ENCODE measurements around the gene GRIK5. TPM values are rescaled to one million over a fixed set of nuclear protein-coding genes. Genes with fewer than 3 reads are reported as not detected.

The GRIK5 gene
- total RNA-seq, 8 experiments from 2014 or later: 0.41 to 19.5 (median 6.1) TPM

DNA sequence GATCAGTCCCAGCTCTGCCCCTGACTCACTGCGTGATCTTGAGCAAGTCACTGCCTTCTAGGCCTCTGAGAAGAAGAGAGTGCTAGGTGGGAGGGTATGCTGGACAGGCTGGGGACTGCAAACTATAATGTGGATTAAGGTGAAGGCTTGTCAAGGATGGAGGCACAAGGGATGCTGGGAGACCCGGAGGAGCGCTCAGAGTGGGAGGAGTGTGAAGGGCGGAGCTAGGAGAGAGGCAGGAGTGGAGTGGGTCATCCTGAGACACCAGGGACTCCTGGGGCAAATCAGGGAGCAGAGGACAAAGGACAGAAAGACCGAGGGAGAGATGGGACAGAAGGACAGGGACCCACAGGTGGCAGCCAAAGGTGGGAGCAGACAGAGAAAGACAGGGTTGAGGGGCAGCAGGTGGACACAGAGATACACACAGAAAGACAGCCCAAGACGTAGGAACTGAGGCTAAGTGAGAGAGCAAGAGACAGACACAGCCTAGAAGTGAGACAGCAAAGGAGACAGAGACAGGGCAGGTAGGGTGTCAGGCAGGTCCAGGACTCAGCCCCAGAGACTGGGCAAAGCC is 2.6 kb downstream of the GRIK5 start:
- 19 to 90% (median 62%) methylated on average over 2 to 5 of the region's 6 CpGs; no CpG with 5 or more reads in 2 of the 10 experiments for WGBS, 10 experiments
- H3K4me3 ChIP-seq: no peak overlapping the region
- H3K27ac ChIP-seq: no peak overlapping the region
- H3K4me1 ChIP-seq (replicated peaks in 1 of 2): peaks cover 24 to 46% of the 10 kb centered on the region in 2 donors
- in situ Hi-C loops (cut with MboI; ENCODE audit: low pct_unique_long_range_greater_than_20kb in 2 of 9, low sequenced_read_pairs in 9 of 9, unreplicated experiment in 9 of 9): no loop called here
- no peak for ATAC-seq (replicated peaks in 6 of 8)

- peak in 6 of 8 experiments; percentile 15 to 49 (median 36) for ATAC-seq (replicated peaks in 6 of 8)
- in situ Hi-C loops (cut with MboI; ENCODE audit: low pct_unique_long_range_greater_than_20kb in 2 of 9, low sequenced_read_pairs in 9 of 9, unreplicated experiment in 9 of 9): no loop called here
- WGBS, 10 experiments: 16 to 89% (median 55%) methylated on average over 1 to 6 of the region's 9 CpGs; no CpG with 5 or more reads in 1 of the 10 experiments
- no peak overlapping the region for H3K27ac ChIP-seq
- peaks cover 24 to 46% of the 10 kb centered on the region in 2 donors for H3K4me1 ChIP-seq (replicated peaks in 1 of 2)
- H3K4me3 ChIP-seq: no peak overlapping the region
These were observed 3.8 kb downstream of the GRIK5 start for GRCh38 chr19:42066075-42066754.

DNA sequence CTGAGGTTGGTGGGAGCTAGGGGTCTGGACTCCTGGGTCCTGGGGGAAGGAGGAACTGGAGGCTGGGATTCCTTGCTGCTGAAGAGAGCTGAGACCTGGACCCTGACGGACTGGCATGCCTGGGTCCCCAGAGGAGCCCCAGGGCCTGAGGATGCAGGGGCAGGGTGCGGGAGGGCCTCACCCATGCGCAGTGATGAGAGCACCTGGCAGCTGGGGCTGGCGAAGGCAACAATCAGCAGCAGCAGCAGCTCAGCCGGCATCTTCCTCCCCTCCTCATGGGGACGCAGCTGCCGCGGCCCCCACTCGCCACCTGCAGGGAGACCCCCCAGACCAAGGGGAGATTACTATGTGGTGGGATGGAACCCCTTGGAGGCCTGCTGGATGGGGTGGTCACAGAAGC is 4.5 kb downstream of the GRIK5 start:
- in situ Hi-C loops (cut with MboI; ENCODE audit: low pct_unique_long_range_greater_than_20kb in 2 of 9, low sequenced_read_pairs in 9 of 9, unreplicated experiment in 9 of 9): no loop called here
- no peak for ATAC-seq (replicated peaks in 6 of 8)
- Histone ChIP-seq H3K4me1 (replicated peaks in 1 of 2) (peaks cover 19 to 41% of the 10 kb centered on the region in 2 donors), H3K4me3 (no peak overlapping the region), H3K27ac (no peak overlapping the region)
- 90 to 100% methylated on average over 2 of the region's 9 CpGs; no CpG with 5 or more reads in 8 of the 10 experiments for WGBS, 10 experiments

DNA sequence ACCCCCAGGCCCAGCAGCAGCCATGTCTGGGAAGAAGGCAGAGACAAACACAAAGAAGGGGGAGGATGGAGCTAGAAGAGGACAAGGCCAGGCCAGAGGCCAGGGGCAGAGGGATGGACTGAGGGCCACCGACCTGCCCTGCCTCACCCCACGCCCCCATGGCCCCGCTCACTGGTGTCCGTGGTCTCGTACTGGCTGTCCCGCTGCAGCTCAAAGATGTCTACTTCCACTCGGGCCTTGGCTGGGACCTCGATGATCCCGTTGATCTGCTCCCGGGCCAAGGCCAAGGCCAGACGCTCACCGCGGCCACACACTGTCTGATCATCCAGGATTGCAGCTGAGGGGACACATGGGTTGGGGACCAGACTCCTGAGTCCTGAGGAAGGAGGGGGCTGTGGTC is 5.0 kb downstream of the GRIK5 start:
- H3K4me3 ChIP-seq: no peak overlapping the region
- ATAC-seq (replicated peaks in 6 of 8): no peak
- H3K27ac ChIP-seq: no peak overlapping the region
- WGBS, 10 experiments: 76% methylated on average over 5 of the region's 13 CpGs; no CpG with 5 or more reads in 9 of the 10 experiments
- in situ Hi-C loops (cut with MboI; ENCODE audit: low pct_unique_long_range_greater_than_20kb in 2 of 9, low sequenced_read_pairs in 9 of 9, unreplicated experiment in 9 of 9): no loop called here
- H3K4me1 ChIP-seq (replicated peaks in 1 of 2): peaks cover 15 to 37% of the 10 kb centered on the region in 2 donors

DNA sequence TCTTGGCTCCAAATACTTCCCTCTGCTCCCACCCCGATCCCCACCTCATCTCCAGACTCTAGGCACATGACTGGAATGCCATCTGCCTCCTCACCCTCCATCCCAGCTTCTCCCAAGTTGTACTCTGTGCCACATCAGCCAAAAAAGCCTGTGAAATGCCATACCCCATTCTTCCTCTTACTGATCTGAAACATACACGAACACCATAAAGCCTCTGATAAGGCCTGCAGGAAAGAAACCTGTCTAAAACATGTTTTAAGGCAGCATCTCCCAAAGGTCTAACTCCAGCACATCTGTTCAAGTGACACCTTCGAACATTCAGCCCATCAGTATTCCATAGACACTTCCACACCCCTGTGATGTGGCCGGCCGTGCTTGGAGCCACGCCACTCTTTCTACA is 5.6 kb downstream of the GRIK5 start:
- H3K27ac ChIP-seq: no peak overlapping the region
- no peak for ATAC-seq (replicated peaks in 6 of 8)

GRCh38 chr19:42062381-42062780 is 7.6 kb downstream of the GRIK5 start:
- in situ Hi-C loops (cut with MboI; ENCODE audit: low pct_unique_long_range_greater_than_20kb in 2 of 9, low sequenced_read_pairs in 9 of 9, unreplicated experiment in 9 of 9): no loop called here
- H3K27ac ChIP-seq: no peak overlapping the region
- H3K4me1 ChIP-seq (replicated peaks in 1 of 2): peaks cover 7 to 17% of the 10 kb centered on the region in 2 donors
- H3K4me3 ChIP-seq: no peak overlapping the region
- WGBS, 10 experiments: 77 to 100% (median 94%) methylated on average over 2 to 10 of the region's 16 CpGs; no CpG with 5 or more reads in 4 of the 10 experiments
- no peak for ATAC-seq (replicated peaks in 6 of 8)

More for the DNA sequence above, 5.6 kb downstream of the GRIK5 start:
- in situ Hi-C loops (cut with MboI; ENCODE audit: low pct_unique_long_range_greater_than_20kb in 2 of 9, low sequenced_read_pairs in 9 of 9, unreplicated experiment in 9 of 9): no loop called here
- Histone ChIP-seq H3K4me3 (no peak overlapping the region), H3K4me1 (replicated peaks in 1 of 2) (peaks cover 15 to 35% of the 10 kb centered on the region in 2 donors)
- WGBS, 10 experiments: 49 to 100% (median 83%) methylated on average over 1 to 5 of the region's 6 CpGs; no CpG with 5 or more reads in 2 of the 10 experiments

GRCh38 chr19:42060117-42060516 is 9.9 kb downstream of the GRIK5 start:
- no peak for ATAC-seq (replicated peaks in 6 of 8)
- 0 to 100% (median 90%) methylated on average over 1 to 2 of the region's 3 CpGs; no CpG with 5 or more reads in 4 of the 10 experiments for WGBS, 10 experiments

GRCh38 chr19:42059196-42059595 is 10.8 kb downstream of the GRIK5 start:
- in situ Hi-C loops (cut with MboI; ENCODE audit: low pct_unique_long_range_greater_than_20kb in 2 of 9, low sequenced_read_pairs in 9 of 9, unreplicated experiment in 9 of 9): no loop called here
- no peak overlapping the region for H3K27ac ChIP-seq
- no peak for ATAC-seq (replicated peaks in 6 of 8)
- no peaks in the 10 kb centered on the region for H3K4me1 ChIP-seq (replicated peaks in 1 of 2)
- H3K4me3 ChIP-seq: no peak overlapping the region
- WGBS, 10 experiments: 80 to 96% (median 89%) methylated on average over 1 to 6 of the region's 13 CpGs; no CpG with 5 or more reads in 7 of the 10 experiments

More at GRCh38 chr19:42060117-42060516, 9.9 kb downstream of the GRIK5 start:
- in situ Hi-C loops (cut with MboI; ENCODE audit: low pct_unique_long_range_greater_than_20kb in 2 of 9, low sequenced_read_pairs in 9 of 9, unreplicated experiment in 9 of 9): no loop called here
- no peak overlapping the region for H3K4me3 ChIP-seq
- no peaks in the 10 kb centered on the region for H3K4me1 ChIP-seq (replicated peaks in 1 of 2)
- no peak overlapping the region for H3K27ac ChIP-seq

DNA sequence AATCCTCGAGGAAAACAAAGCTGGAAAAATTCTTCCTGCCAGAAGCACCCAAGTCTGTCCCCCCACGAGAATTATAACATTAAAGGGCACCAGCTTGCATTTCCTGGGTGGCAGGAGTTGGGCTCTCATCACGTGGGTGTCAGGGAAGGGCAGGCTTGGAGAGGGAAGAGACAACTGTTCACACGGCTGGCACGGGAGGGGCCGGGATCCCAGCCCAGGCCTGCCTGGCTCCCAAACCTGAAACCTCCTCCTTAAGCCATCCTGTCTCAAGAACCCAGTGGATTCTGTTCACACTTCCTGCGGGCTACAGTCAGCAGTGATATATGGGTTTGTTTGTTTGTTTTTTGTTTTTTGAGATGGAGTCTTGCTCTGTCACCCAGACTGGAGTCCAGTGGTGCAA is 12.2 kb downstream of the GRIK5 start:
- in situ Hi-C loops (cut with MboI; ENCODE audit: low pct_unique_long_range_greater_than_20kb in 2 of 9, low sequenced_read_pairs in 9 of 9, unreplicated experiment in 9 of 9): no loop called here
- no peaks in the 10 kb centered on the region for H3K4me1 ChIP-seq (replicated peaks in 1 of 2)
- no peak overlapping the region for H3K27ac ChIP-seq
- WGBS, 10 experiments: 14 to 83% (median 60%) methylated on average over 1 to 6 of the region's 7 CpGs; no CpG with 5 or more reads in 3 of the 10 experiments
- no peak overlapping the region for H3K4me3 ChIP-seq
- ATAC-seq (replicated peaks in 6 of 8): no peak

GRCh38 chr19:42054205-42054604 is 15.8 kb downstream of the GRIK5 start:
- WGBS, 10 experiments: 53% methylated on average over 4 of the region's 18 CpGs; no CpG with 5 or more reads in 9 of the 10 experiments
- in situ Hi-C loops (cut with MboI; ENCODE audit: low pct_unique_long_range_greater_than_20kb in 2 of 9, low sequenced_read_pairs in 9 of 9, unreplicated experiment in 9 of 9): no loop called here
- H3K4me3 ChIP-seq: no peak overlapping the region
- no peaks in the 10 kb centered on the region for H3K4me1 ChIP-seq (replicated peaks in 1 of 2)
- no peak overlapping the region for H3K27ac ChIP-seq
- no peak for ATAC-seq (replicated peaks in 6 of 8)

DNA sequence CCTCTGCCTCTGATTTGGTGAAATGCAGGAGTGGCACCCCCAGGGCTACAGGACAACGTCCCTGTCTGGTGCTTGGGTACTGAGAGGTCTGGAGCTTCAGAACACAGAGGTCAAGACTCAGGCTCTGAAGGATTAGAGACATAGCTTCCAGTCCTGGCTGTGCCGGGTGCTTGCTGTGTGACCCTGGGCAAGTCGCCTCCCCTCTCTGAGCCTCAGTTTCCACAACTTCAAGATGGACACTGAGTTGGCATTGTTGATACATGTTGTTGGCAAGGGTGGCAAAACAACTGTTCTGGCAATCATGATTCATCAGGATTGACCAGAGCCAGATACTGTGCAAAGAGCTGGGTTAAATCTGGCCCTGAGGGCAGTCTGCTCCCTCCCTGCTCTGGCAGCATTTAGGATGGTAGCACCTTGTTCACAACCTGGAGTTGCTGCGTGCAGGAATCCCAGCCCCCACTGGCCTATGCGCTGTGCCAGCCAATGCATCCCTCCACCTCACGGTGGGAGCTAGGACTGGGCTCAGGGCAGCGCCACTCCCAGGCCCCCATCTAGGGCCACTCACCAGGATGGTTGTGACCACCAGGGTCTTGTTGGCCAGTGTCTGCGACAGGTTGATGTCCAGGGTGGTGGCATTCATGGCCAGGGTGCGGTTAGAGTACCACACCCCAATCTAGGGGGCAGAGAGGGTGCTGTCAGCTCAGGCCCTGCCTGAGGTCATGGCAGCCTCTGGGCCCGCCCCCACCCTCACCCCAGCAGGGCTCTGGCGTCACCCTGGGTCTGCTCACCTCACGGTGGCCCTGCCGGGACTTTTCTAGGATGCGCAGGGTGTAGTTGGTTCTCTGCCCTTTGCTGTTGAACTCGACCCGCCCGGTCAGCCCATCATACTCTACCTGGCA is 16.7 kb downstream of the GRIK5 start:
- no peak for ATAC-seq (replicated peaks in 6 of 8)
- in situ Hi-C loops (cut with MboI; ENCODE audit: low pct_unique_long_range_greater_than_20kb in 2 of 9, low sequenced_read_pairs in 9 of 9, unreplicated experiment in 9 of 9): no loop called here
- no peak overlapping the region for H3K4me3 ChIP-seq
- WGBS, 10 experiments: 80 to 90% (median 86%) methylated on average over 1 to 6 of the region's 17 CpGs; no CpG with 5 or more reads in 6 of the 10 experiments
- no peak overlapping the region for H3K27ac ChIP-seq
- no peaks in the 10 kb centered on the region for H3K4me1 ChIP-seq (replicated peaks in 1 of 2)

DNA sequence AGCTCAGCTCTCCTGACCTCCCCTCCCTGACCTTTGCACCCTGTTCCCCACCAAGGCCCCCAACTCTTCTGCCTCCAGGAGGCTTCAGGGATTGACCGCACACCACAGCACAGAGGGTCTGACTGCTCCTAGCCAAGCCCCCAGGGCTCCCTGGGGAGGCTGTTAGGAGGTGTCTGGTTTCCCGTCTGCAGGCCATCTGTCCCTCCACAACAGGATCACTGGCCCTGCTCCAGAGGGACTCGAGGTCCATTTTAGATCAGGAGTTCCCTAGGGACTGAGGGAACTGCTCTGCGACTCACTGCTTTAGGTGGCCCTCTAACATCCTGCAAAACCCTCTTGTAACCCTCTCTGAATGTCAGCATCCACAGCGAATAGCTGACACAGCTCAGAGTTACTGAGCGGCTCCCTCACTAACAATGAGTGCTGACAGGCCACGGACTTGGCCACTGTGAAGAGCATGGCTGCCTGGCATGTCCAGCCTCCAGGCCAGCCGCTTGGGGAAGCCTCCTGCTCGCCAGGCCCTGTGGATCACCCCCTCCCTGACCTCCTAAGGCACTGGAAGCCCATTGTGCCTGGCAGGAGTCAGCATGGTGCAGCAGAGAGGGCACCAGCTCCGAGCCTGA is 17.7 kb downstream of the GRIK5 start:
- ATAC-seq (replicated peaks in 6 of 8): peak in 3 of 8 experiments; percentile 39 to 47 (median 44)
- 30 to 80% (median 55%) methylated on average over 1 to 5 of the region's 10 CpGs; no CpG with 5 or more reads in 3 of the 10 experiments for WGBS, 10 experiments
- Histone ChIP-seq H3K4me1 (replicated peaks in 1 of 2) (no peaks in the 10 kb centered on the region), H3K27ac (no peak overlapping the region), H3K4me3 (no peak overlapping the region)
- in situ Hi-C loops (cut with MboI; ENCODE audit: low pct_unique_long_range_greater_than_20kb in 2 of 9, low sequenced_read_pairs in 9 of 9, unreplicated experiment in 9 of 9): no loop called here

Data from motor neuron (in vitro differentiated cells).